ENCODE data around the gene F10.

Gene F10

GRCh38 chr13:113140677-113141600 is 18.3 kb downstream of the F10 start:
- DNase-seq = no peak

DNA sequence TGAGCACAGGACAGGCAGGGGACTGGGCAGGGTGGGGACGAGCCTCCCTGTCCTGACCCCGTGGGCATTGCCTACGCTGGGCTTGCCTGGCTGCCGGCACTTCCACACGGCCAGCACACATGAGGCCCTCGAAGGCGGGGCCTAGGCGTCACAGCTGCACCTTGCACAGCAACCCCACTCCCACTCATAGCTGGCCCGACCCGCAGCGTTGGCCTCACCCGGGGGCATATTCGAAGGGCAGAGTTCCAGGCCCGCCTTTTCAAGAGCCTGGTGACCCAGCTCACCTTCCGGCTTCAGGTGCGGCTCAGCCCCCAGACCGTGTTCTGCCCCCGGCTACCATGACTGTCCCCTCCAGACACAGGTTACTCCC is 19.0 kb downstream of the F10 start:
- DNase-seq = no peak

DNA sequence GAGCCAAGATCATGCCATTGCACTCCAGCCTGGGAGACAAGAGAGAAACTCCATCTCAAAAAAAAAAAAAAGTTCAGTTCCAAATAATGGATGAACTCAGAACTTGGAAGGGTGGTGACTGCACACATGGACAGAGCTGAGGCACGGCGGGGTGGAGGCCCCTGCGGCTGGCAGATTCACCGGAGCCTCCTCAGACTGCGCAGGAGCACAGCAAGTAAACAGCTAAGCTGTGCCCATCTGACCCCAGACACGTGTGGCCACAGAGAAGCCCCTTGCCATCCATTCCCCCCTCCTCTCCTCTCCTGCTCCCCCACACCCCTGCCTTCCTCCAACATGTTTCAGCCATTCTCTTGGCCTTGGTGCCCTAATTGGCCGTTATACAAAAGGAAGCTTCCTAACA is 20.3 kb downstream of the F10 start:
- DNase-seq = no peak

GRCh38 chr13:113143466-113144254 is 21.1 kb downstream of the F10 start:
- DNase-seq = no peak

- no peak for DNase-seq
These were observed 21.6 kb downstream of the F10 start for GRCh38 chr13:113144255-113144629.

DNA sequence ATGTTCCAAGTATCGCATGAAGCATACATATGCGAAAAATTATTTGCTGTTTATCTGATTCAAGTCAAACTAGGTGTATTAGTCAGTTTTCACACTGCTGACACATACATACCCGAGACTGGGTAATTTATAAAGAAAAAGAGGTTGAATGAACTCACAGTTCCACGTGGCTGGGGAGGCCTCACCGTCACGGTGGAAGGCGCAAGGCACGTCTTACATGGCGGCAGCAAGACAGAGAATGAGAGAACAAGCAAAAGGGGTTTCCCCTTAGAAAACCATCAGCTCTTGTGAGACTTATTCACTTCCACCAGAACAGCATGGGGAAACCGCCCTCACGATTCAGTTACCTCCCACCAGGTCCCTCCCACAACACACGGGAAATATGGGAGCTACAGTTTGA is 22.9 kb downstream of the F10 start:
- peak; percentile 82 for DNase-seq

DNA sequence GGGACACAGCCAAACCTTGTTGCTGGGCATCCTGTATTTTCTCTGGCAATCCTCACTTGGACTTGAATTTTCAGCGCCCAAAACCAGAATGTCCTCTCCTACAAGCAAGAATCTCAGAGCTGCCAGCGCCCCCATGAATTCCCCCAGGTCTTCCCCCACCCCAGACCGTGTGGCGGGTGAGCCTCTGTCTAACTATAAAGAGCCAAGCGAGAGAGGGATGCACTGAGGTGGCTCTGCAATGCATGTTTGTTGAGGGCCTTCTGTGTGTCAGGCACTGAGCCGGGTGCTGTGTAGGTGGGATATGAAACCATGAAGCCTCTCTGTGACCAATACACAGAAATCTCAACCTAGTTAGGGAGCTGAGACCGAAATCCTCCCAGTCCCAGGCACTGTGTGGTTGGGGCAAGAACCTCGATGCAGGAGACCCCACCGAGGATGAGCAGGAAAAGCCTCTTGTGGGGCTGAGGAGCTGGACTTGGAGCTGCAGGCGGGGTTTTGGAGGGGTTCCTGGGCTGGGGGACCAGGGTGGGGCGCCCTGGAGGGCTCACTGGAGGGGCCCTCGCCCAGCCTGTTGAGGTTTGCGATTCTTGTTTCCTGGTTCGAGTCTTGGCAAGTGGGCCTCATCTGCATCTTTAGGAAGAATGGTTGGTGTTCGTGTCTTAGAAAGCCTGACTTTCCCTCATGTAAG is 23.5 kb downstream of the F10 start:
- no peak for DNase-seq

DNA sequence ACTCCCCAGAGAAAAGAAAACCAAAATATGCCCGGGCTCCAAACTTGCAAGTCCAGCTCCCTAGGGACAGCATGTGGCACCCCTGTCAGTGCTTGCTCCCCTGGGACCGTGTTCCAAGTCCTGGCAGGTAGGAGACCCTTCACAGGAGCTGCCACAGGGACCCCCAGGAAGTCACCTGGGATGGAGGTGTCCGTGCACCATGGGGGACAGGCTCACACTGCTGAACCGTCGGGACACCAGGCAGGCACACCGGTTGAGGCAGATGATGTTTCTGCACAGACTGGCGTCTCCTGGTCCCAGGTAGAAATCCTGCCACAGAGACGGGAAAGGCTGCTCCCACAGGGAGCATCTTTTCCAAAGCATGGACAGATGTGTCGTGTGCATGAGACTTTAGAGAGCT is 24.2 kb downstream of the F10 start:
- no peak for DNase-seq

DNA sequence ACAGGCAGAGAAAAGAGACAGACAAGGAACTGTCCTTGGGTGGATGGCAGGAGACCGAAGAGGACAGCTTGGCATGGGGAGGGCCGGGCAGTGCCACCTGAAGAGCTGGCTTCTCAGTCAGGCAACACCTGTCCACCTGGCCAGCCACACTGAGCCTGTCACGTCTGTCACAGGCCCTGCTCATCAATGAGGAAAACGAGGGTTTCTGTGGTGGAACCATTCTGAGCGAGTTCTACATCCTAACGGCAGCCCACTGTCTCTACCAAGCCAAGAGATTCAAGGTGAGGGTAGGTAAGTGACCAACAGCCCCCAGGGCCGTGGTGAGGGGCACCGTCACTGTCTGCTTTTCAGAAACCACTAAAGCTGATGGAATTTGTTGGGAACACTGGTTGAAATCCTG is 24.6 kb downstream of the F10 start:
- no peak for DNase-seq

- no peak for DNase-seq
These were observed 25.8 kb downstream of the F10 start for GRCh38 chr13:113148407-113148806.

DNA sequence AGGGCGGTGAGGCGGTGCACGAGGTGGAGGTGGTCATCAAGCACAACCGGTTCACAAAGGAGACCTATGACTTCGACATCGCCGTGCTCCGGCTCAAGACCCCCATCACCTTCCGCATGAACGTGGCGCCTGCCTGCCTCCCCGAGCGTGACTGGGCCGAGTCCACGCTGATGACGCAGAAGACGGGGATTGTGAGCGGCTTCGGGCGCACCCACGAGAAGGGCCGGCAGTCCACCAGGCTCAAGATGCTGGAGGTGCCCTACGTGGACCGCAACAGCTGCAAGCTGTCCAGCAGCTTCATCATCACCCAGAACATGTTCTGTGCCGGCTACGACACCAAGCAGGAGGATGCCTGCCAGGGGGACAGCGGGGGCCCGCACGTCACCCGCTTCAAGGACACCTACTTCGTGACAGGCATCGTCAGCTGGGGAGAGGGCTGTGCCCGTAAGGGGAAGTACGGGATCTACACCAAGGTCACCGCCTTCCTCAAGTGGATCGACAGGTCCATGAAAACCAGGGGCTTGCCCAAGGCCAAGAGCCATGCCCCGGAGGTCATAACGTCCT is 26.4 kb downstream of the F10 start:
- no peak for DNase-seq

DNA sequence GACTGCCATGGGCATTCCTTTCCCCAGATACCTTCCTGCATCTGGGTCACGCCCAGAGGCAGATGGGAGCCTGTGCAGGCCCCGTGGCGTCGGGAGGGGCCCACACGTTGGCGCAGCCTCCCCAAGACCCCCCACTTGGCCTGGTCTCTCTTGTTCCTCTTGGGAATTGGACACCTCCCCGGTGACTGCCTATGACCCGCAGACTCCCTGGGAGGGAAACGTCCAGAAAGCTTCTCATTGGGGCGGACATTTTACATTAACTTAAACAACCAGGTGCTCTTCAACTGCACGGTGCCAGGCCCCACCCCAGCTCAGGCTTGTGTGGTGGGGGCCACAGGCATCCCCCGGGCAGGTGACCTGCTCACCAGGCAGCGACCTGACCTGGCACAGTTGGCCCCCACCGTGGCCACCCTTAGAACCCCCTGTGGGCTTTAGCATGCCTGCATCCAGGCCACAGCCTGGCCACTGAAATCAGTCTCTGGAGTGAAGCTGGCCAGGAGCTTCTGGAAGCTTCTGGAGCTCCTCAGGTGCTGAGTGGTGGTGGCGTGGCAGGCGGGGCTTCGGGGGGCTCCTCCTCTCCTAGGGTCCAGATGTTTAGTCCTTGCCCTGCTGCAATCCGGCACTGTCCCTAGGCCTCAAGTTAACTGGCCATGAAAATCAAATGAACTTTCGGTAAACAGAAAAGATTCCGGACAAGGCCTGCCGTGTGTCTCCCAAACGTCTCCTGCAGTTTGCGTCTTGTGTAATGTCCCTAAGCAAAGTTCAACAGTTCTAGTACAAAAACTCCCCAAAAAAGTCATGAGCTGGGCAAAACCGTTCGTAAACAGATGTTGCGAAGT is 27.3 kb downstream of the F10 start:
- no peak for DNase-seq

DNA sequence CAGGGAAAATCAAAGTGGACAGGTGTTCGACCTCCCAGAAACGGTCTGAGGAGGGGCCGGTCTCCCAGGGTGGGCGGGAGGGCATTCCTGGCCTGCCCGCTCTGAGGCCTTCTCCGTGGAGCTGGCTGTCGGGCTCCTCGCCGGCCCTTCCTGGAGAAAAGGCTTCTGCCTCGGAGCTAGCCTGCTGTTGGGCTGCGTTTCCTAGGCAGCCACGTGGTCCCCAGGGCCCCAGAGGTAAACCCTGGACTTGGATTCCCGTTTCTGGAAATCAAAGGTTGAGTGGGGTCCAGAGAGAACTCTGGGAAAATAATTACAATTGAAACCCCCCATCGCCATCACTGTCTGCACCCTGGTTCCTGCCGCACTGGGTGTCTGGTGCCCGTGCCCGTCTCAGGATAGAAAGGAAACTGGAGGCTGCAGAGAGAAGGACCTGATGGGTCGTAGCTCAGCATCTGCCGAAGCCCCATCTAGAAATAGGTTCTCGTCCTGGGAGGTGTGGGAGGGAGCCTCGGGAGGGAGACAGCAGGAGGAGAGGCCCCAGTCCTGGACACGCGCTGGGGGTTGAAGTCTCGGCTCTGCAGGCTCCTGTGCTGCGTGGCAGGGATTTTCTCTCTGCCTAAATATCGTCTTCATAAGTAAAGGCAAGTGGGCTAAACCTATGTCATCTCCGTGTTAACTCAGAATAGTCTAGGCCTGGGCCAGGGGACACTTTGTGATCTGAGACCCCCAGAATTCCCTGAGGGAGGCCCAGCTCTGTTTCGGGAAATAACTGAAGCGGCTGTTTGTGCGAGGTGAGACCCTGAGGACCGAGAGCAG is 28.2 kb downstream of the F10 start:
- no peak for DNase-seq

GRCh38 chr13:113151745-113152690 is 29.4 kb downstream of the F10 start:
- no peak for DNase-seq

DNA sequence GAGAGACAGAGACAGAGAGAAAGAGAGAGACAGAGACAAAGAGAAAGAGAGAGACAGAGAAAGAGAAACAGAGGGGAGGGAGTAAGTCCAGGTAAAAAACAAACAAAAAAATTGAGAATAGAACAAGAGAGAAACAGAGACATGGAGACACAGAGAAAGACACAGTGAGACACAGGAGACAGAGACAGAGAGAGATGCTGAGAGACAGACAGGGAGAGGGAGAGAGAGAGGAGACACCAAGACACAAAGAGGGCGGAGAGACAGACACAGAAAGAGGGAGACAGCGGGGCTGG is 30.0 kb downstream of the F10 start:
- DNase-seq = no peak

DNA sequence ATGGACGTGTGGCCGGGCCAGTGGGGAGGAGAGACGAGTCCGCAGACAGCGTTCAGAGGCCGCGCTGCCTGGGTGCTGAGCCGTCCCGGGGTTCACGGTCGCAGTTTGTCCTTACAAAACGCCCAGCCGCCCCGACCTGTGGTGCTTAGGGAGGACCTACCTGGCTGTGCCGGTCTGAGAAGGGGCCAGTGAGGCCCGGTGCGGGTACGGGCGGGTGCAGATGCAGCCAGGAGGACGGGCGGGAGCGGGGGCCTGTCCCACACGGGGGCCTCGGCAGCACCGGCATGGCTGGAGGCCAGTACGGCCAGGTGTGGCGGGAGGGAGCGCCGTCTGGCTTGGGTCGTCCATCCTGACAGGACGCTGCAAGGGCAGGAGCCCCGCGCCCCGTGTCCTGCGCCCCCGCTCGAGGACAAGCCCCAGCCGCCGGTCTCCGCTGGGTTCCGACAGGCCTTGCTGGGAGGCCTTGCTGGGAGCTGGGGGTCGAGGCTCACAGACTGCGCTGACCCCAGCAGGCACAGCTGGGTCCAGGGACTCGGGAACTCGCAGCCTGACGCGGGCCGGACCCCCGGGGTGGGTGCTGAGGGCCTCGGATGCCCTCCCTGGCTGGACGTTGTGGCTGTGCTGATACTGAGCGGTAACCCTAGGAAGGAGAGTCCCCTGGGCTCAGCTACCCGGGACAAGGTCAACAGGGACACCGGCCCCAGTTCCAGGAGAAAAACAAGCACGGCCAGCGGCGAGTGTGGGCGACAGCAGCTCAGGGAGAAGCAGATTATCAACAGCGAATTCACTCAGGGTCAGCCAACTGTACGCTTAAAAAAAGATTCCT is 30.6 kb downstream of the F10 start:
- no peak for DNase-seq

DNA sequence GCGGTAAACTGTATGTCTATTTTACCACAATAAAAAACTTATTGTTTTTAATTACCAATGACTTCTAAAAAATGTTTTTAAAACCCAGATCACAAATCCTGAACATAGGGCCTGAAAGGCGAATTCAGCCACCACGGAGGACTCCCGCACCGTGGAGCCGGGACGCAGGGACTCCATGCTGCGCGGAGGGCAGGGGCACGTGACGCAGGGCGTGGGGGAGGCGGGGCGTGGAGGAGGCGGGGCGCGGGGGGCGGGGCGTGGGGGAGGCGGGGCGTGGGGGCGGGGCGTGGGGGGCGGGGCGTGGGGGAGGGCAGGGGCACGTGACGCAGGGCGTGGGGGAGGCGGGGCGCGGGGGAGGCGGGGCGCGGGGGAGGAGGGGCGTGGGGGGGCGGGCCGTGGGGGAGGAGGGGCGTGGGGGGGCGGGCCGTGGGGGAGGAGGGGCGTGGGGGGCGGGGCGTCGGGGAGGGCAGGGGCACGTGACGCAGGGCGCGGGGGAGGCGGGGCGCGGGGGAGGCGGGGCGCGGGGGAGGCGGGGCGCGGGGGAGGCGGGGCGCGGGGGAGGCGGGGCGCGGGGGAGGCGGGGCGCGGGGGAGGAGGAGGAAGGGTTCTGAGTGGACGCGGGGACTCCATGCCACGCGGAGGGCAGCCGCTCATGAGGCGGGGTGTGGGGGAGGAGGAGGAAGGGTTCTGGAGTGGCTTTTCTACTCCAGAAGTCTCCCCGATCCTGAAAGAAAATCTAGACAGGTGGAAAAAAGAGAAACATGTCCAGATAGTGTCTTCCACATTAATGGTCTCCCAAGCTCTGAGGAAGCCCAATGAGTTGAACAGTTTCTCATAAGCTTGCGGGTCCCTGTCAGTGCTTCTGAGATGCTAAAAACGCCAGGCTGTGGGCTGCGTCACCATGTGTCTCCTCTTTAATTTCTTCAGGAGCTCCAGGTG is 31.5 kb downstream of the F10 start:
- peak; percentile 67 for DNase-seq

- DNase-seq = no peak
These were observed 32.6 kb downstream of the F10 start for GRCh38 chr13:113155201-113155600.

All from stimulated activated CD4-positive, alpha-beta T cell treated with anti-CD3 and anti-CD28 coated beads, Interleukin-1b, Interleukin-23, amount 100 ng/mL, for 48 hours (primary cell).